OCI-LY1 (cell line): ENCODE data around the gene BEND7.

Source experiments
- CTCF ChIP-seq: fragments of 200-600 bp; sonication (generic), shearing (Covaris generic); IDR thresholded peaks from 2 replicates; pipeline ENCODE4 v1.5.1; 2017; ENCODE audit warnings: mild to moderate bottlenecking, antibody characterized with exemption, low read length, moderate library complexity, mixed read lengths
- EZH2 ChIP-seq: fragments of 200-600 bp; sonication (generic), shearing (Covaris generic); IDR thresholded peaks from 2 replicates; pipeline ENCODE4 v1.8.0; 2017; ENCODE audit warnings: borderline replicate concordance, mixed run types, mild to moderate bottlenecking, antibody characterized with exemption, low read length, moderate library complexity, mixed read lengths

GRCh38 chr10:13489035-13489599 is 39.7 kb downstream of the BEND7 start:
- TF ChIP-seq CTCF (no peak), EZH2 (no peak)
